Naive B cell (primary cell): ENCODE data around the gene FAM156A. TPM values are rescaled to one million over a fixed set of nuclear protein-coding genes. Genes with fewer than 3 reads are reported as not detected.
A peak's percentile ranks its signal among the peaks of the same experiment; 100 is the strongest.
"Not testable (repeated sequence)": the region's sequence is repeated elsewhere in the genome, so short reads cannot be mapped to it uniquely, and the experiment has no call there.

Source experiments
- ATAC-seq, 2 donors: fragments of 150-1000 bp; cut with Tn5 transposase; 2 replicates each; pipeline ENCODE4 v1.10.0; 2021; ENCODE audit warnings: low read depth in 2 of 2, mild to moderate bottlenecking in 2 of 2, moderate library complexity in 2 of 2
- DNase-seq: peaks from one replicate; pipeline ENCODE4 v3.0.0; 2022
- H3K27ac Mint-ChIP-seq, 6 donors: one replicate each; pipeline ENCODE4 v1.8.0; 2020 to 2022; ENCODE audit warnings: mild to moderate bottlenecking in 6 of 6, mixed read lengths in 6 of 6, moderate library complexity in 5 of 6, inconsistent platforms in 2 of 6
- H3K27me3 Mint-ChIP-seq, 3 donors: one replicate each; pipeline ENCODE4 v1.8.0; 2021 to 2022; ENCODE audit warnings: mixed read lengths in 3 of 3, mild to moderate bottlenecking in 1 of 3
- H3K36me3 Mint-ChIP-seq, 2 donors: one replicate each; pipeline ENCODE4 v1.8.0; 2020 to 2022; ENCODE audit warnings: mixed read lengths in 2 of 2, inconsistent platforms in 1 of 2, mild to moderate bottlenecking in 1 of 2
- H3K4me1 Mint-ChIP-seq, 3 donors: one replicate each; pipeline ENCODE4 v1.8.0; 2020 to 2022; ENCODE audit warnings: mixed read lengths in 3 of 3, inconsistent platforms in 1 of 3, mild to moderate bottlenecking in 1 of 3, moderate library complexity in 1 of 3
- H3K4me3 Mint-ChIP-seq, 8 donors: one replicate each; pipeline ENCODE4 v1.8.0; 2020 to 2022; ENCODE audit warnings: mild to moderate bottlenecking in 8 of 8, mixed read lengths in 8 of 8, moderate library complexity in 8 of 8, inconsistent platforms in 2 of 8
- H3K9me3 Mint-ChIP-seq, 7 donors: one replicate each; pipeline ENCODE4 v1.8.0; 2020 to 2022; ENCODE audit warnings: mixed read lengths in 7 of 7, mild to moderate bottlenecking in 5 of 7, inconsistent platforms in 2 of 7, moderate library complexity in 1 of 7
- polyA plus RNA-seq, 6 donors: library from polyadenylated mRNA; unstranded; fragments of 300-500 nt; fragmentation: Illumina TruSeq; gene quantifications; one replicate each; pipeline ENCODE4 v1.2.3, GENCODE V29; 2021; ENCODE audit warnings: low read depth in 6 of 6

The FAM156A gene
- polyA plus RNA-seq, 6 donors from 2014 or later: 2.2 to 11.1 (median 4.7) TPM

GRCh38 chrX:52988985-52989917, 30.9 kb upstream of the FAM156A start:
- H3K4me1 Mint-ChIP-seq: peaks cover 13 to 22% (median 22%) of the 10 kb centered on the region in 3 donors
- no peaks in the 10 kb centered on the region for H3K27me3 Mint-ChIP-seq
- DNase-seq (no peak), ATAC-seq (no peak)
- H3K9me3 Mint-ChIP-seq: no peaks in the 10 kb centered on the region
- H3K36me3 Mint-ChIP-seq: no peaks in the 10 kb centered on the region
- H3K27ac Mint-ChIP-seq: peak overlapping the region in 2 of 6 donors; percentile 33 to 79
- no peak overlapping the region for H3K4me3 Mint-ChIP-seq

DNA sequence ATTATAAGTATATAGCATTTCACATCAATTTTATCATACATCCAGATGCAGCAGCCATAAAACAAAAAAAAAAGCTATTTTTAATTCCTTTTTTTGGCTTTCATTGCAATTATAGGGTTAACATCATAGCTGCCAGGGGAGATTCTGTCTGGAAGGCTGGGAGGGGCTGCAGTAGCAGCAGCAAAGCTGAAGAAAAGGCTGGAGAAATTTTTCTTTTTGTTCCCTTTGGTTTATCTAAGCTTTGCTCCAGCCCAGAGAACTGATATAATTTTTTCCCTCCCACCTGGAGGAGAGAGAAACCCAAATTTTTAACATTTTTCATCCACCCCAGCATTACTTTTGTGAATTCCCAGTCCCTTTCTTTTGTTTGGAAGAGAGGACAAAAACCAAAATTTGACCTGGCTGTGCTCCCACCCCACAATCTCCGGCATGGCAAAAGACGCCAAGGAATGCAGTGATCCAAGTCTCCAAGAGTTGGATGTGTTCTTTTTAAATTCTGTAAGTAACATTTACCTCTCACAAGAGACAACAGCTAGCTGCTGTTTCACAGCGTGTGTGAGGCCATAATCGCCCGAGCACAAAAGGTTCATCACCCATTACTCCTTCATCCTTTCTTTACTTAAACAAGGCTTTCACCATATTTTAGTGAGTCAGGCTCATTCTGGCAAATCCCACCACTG, 25.1 kb upstream of the FAM156A start:
- H3K36me3 Mint-ChIP-seq: no peaks in the 10 kb centered on the region
- H3K4me3 Mint-ChIP-seq: no peak overlapping the region
- ATAC-seq (no peak), DNase-seq (no peak)
- peak overlapping the region in 2 of 6 donors; percentile 20 to 56 for H3K27ac Mint-ChIP-seq
- H3K27me3 Mint-ChIP-seq: no peaks in the 10 kb centered on the region
- peaks cover 0 to 5% (median 0%) of the 10 kb centered on the region in 3 donors for H3K4me1 Mint-ChIP-seq
- no peaks in the 10 kb centered on the region for H3K9me3 Mint-ChIP-seq

DNA sequence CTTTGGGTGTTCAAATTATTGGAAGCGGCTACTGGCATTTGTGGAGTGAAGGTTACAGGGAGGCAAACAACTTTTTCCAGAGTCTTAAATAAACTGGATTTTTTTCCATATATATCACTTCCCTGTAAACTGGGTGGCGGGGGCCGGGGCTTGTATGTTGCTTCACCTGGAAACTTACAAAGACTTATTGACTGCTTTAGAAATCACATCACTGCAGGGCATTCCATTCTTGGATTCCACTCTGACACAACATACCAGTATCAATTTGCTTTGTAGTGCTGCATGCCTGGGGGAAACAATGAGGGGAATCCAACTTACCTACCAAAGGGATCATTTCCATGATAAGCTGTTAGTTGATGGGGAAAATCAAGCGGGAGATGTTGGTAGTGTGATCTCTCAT, 21.7 kb upstream of the FAM156A start:
- peaks cover 0 to under 1% (median 0%) of the 10 kb centered on the region in 7 donors for H3K9me3 Mint-ChIP-seq
- no peak overlapping the region for H3K27ac Mint-ChIP-seq
- ATAC-seq (no peak), DNase-seq (no peak)
- peaks cover 0 to 8% (median 7%) of the 10 kb centered on the region in 3 donors for H3K4me1 Mint-ChIP-seq
- no peaks in the 10 kb centered on the region for H3K27me3 Mint-ChIP-seq
- H3K4me3 Mint-ChIP-seq: no peak overlapping the region
- H3K36me3 Mint-ChIP-seq: no peaks in the 10 kb centered on the region

- H3K9me3 Mint-ChIP-seq: peaks cover 0 to 2% (median 0%) of the 10 kb centered on the region in 7 donors
- no peak for DNase-seq
- no peaks in the 10 kb centered on the region for H3K27me3 Mint-ChIP-seq
- no peak overlapping the region for H3K4me3 Mint-ChIP-seq
- H3K36me3 Mint-ChIP-seq: no peaks in the 10 kb centered on the region
- peak overlapping the region in 1 of 6 donors; percentile 73 for H3K27ac Mint-ChIP-seq
- no peak for ATAC-seq
- peaks cover 0 to 8% (median 7%) of the 10 kb centered on the region in 3 donors for H3K4me1 Mint-ChIP-seq
Measured at GRCh38 chrX:52979568-52979967, 21.2 kb upstream of the FAM156A start.

- Mint-ChIP-seq H3K27me3 (no peaks in the 10 kb centered on the region), H3K36me3 (no peaks in the 10 kb centered on the region), H3K9me3 (peaks cover 0 to 2% (median 0%) of the 10 kb centered on the region in 7 donors), H3K4me3 (no peak overlapping the region), H3K27ac (peak overlapping the region in 1 of 6 donors; percentile 12), H3K4me1 (peaks cover 4 to 8% (median 7%) of the 10 kb centered on the region in 3 donors)
- ATAC-seq (no peak), DNase-seq (no peak)
Measured at GRCh38 chrX:52977953-52978352, 19.6 kb upstream of the FAM156A start.

DNA sequence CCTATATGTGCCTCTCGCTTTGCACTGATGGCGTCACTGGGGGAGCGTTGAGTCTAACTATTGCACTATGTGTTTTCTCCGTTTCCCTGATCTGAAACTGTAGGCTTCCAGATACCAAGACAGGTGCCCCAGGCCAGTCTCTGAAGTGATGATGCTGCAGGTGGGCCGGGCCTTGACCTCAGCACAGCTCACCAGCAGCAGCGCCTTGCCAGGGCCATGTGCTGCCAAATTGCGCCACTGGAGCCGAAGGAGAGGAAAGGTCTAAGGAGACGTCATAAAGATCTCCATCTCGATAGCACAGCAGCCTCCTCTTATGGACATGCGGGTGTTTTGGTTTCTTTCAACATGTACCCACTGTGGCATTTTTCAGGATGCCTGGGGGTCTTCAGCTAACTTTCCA, 17.3 kb upstream of the FAM156A start:
- H3K27ac Mint-ChIP-seq: peak overlapping the region in 1 of 6 donors; percentile 11
- ATAC-seq, H3K4me3 Mint-ChIP-seq, H3K4me1 Mint-ChIP-seq, H3K36me3 Mint-ChIP-seq, DNase-seq, H3K27me3 Mint-ChIP-seq, H3K9me3 Mint-ChIP-seq: not testable (repeated sequence)

GRCh38 chrX:52974336-52974992, 16.1 kb upstream of the FAM156A start:
- H3K27ac Mint-ChIP-seq: not testable (repeated sequence)

GRCh38 chrX:52967922-52968321, 9.6 kb upstream of the FAM156A start:
- not testable (repeated sequence) for H3K27ac Mint-ChIP-seq, H3K27me3 Mint-ChIP-seq, ATAC-seq, H3K36me3 Mint-ChIP-seq, H3K4me1 Mint-ChIP-seq, H3K4me3 Mint-ChIP-seq, H3K9me3 Mint-ChIP-seq, DNase-seq

More at GRCh38 chrX:52974336-52974992, 16.1 kb upstream of the FAM156A start:
- not testable (repeated sequence) for DNase-seq, H3K4me3 Mint-ChIP-seq, H3K27me3 Mint-ChIP-seq, H3K36me3 Mint-ChIP-seq, ATAC-seq, H3K9me3 Mint-ChIP-seq, H3K4me1 Mint-ChIP-seq

DNA sequence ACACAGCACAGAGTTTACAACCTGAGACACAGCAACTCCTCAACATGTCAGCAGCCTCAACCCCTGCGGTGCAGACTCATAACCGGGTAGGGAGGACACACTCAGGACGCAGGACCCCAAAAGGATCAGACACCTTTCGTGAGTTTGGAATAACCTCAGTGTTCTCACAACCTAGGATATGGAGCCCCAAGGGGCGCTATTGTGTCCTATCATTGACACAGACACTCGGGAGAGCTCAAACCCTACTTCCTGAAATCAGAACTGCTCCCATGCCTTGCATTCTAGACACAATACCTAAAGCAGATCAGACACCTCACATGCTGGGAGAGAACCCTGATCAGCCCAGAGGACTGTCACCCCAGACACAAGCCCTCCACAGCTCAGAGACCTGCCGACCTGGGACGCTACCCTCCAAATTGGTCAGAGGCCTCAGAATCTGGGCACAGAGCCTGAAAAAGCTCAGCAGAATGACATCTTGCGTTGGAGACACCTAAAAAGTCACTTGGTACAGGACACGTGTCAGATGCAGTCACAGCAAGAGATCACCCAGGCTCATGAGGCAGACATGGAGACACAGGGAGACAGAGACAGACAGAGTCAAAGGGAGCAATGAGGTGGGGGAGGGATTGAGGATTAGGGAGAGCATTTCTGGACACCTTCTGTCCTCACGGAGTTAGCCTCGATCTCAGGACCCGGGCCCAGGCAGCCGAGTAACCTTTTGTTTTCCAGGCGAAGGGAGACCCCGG, 8.8 kb upstream of the FAM156A start:
- not testable (repeated sequence) for H3K4me3 Mint-ChIP-seq, H3K36me3 Mint-ChIP-seq, H3K9me3 Mint-ChIP-seq, H3K27me3 Mint-ChIP-seq, H3K27ac Mint-ChIP-seq, ATAC-seq, H3K4me1 Mint-ChIP-seq, DNase-seq

DNA sequence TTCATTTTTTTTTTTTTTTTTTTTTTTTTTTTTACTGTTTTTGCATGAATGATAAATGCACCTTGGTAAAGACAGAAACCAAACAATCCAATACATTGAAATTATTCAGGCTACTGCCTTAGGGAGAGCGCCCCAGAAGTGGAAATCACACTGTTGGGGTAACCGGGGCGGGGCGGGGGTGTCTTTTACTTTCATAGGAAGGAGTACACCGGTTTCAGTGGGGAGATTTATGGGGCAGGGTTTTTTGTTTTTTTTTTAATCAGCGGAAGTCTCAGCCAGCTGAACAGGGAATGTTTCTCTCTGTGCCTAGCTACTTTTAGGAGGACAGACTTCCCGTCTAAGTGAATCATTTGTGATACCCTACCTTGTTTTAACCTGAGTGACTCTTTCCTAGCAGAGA, 643 bp upstream of the FAM156A start:
- not testable (repeated sequence) for H3K27ac Mint-ChIP-seq, H3K9me3 Mint-ChIP-seq, H3K27me3 Mint-ChIP-seq, H3K4me3 Mint-ChIP-seq, H3K36me3 Mint-ChIP-seq, H3K4me1 Mint-ChIP-seq, DNase-seq
- ATAC-seq: peak; percentile 29

- H3K27ac Mint-ChIP-seq, DNase-seq, H3K4me3 Mint-ChIP-seq, ATAC-seq, H3K4me1 Mint-ChIP-seq, H3K9me3 Mint-ChIP-seq, H3K27me3 Mint-ChIP-seq, H3K36me3 Mint-ChIP-seq: not testable (repeated sequence)
Measured at GRCh38 chrX:52949884-52950283, 8.4 kb downstream of the FAM156A start.

DNA sequence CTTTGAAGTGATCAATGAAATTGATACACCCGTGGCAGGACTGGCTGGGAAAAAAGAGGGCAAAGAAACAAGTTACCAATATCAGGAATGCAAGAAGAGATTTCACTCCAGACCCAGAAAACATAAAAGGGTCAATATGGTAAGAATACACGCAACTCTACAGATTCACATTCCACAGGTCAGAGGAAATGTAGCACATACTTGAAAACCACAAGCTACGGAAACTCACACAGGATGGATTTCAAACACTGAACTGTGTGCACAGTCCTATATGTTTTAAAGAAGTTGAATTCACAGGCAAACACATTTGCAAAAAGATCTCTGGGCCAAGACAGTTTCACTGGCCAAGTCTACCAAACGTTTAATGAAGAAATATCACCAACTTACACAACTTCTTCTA, 9.0 kb downstream of the FAM156A start:
- H3K9me3 Mint-ChIP-seq, DNase-seq, H3K4me3 Mint-ChIP-seq, ATAC-seq, H3K36me3 Mint-ChIP-seq, H3K27me3 Mint-ChIP-seq, H3K4me1 Mint-ChIP-seq, H3K27ac Mint-ChIP-seq: not testable (repeated sequence)

GRCh38 chrX:52948265-52948664, 10.1 kb downstream of the FAM156A start:
- not testable (repeated sequence) for H3K27me3 Mint-ChIP-seq

More at GRCh38 chrX:52948265-52948664, 10.1 kb downstream of the FAM156A start:
- ATAC-seq, H3K36me3 Mint-ChIP-seq, DNase-seq, H3K9me3 Mint-ChIP-seq, H3K4me1 Mint-ChIP-seq, H3K27ac Mint-ChIP-seq, H3K4me3 Mint-ChIP-seq: not testable (repeated sequence)
